GM19324 (cell line): ENCODE measurements around the gene C22orf31.

ENCODE experiments used
- ATAC-seq: cut with Tn5 transposase; IDR thresholded peaks from one replicate; pipeline ENCODE4 v1.9.1; 2021; ENCODE audit warnings: mild to moderate bottlenecking, moderate library complexity; ENCODE audit not compliant: unreplicated experiment, low FRiP score

The C22orf31 gene

GRCh38 chr22:29082826-29083545 lies 21.4 kb upstream of the C22orf31 start:
- ATAC-seq, result no peak

GRCh38 chr22:29081517-29082236 lies 20.0 kb upstream of the C22orf31 start:
- no peak for ATAC-seq

- no peak for ATAC-seq
These were observed 18.7 kb upstream of the C22orf31 start for GRCh38 chr22:29080106-29080975.

- ATAC-seq, result no peak
These were observed 17.7 kb upstream of the C22orf31 start for GRCh38 chr22:29079218-29079901.

- no peak for ATAC-seq
These were observed 17.2 kb upstream of the C22orf31 start for GRCh38 chr22:29078869-29079207.

- no peak for ATAC-seq
These were observed 16.6 kb upstream of the C22orf31 start for GRCh38 chr22:29078036-29078868.

GRCh38 chr22:29074276-29074772 lies 12.7 kb upstream of the C22orf31 start:
- ATAC-seq, result no peak

- ATAC-seq, result no peak
These were observed 12.1 kb upstream of the C22orf31 start for GRCh38 chr22:29073618-29074275.

GRCh38 chr22:29072979-29073617 lies 11.5 kb upstream of the C22orf31 start, which contains the start of gene KREMEN1:
Gene KREMEN1, plus strand, starts transcription at chr22:29073035. Its CDS starts 96 bp downstream, at chr22:29073131.
- no peak for ATAC-seq

GRCh38 chr22:29072193-29072978 lies 10.8 kb upstream of the C22orf31 start:
- peak; percentile 82 for ATAC-seq

GRCh38 chr22:29071261-29072045 lies 9.8 kb upstream of the C22orf31 start:
- ATAC-seq, result no peak

GRCh38 chr22:29070490-29070889 lies 8.9 kb upstream of the C22orf31 start:
- ATAC-seq, result no peak

GRCh38 chr22:29069463-29069862 lies 7.8 kb upstream of the C22orf31 start:
- no peak for ATAC-seq

GRCh38 chr22:29065468-29066190 lies 4.0 kb upstream of the C22orf31 start:
- no peak for ATAC-seq

GRCh38 chr22:29062286-29062821 lies 723 bp upstream of the C22orf31 start:
- ATAC-seq, result no peak

GRCh38 chr22:29060931-29061330 lies 700 bp downstream of the C22orf31 start:
- ATAC-seq, result no peak
